GM10847 (cell line): ENCODE results near the gene KIF3C.

ENCODE experiments used
- POLR2A ChIP-seq: IDR thresholded peaks from 2 replicates; pipeline ENCODE4 v1.6.1; 2011; ENCODE audit not compliant: insufficient read length; ENCODE audit errors: extremely low read depth

Gene KIF3C

GRCh38 chr2:26002632-26003310 is 20.5 kb upstream of the KIF3C start:
- no peak for TF ChIP-seq POLR2A

GRCh38 chr2:26001743-26002351 is 19.6 kb upstream of the KIF3C start:
- no peak for TF ChIP-seq POLR2A

GRCh38 chr2:26000561-26001082 is 18.3 kb upstream of the KIF3C start:
- no peak for TF ChIP-seq POLR2A

GRCh38 chr2:25996844-25997243 is 14.5 kb upstream of the KIF3C start:
- TF ChIP-seq POLR2A = no peak

GRCh38 chr2:25994509-25994908 is 12.2 kb upstream of the KIF3C start:
- TF ChIP-seq POLR2A = no peak

GRCh38 chr2:25993049-25993448 is 10.8 kb upstream of the KIF3C start:
- TF ChIP-seq POLR2A = no peak

GRCh38 chr2:25992556-25992955 is 10.3 kb upstream of the KIF3C start:
- TF ChIP-seq POLR2A = no peak

GRCh38 chr2:25991965-25992364 is 9.7 kb upstream of the KIF3C start:
- no peak for TF ChIP-seq POLR2A

- TF ChIP-seq POLR2A = no peak
Measured at GRCh38 chr2:25989154-25989553, 6.9 kb upstream of the KIF3C start.

- TF ChIP-seq POLR2A = no peak
Measured at GRCh38 chr2:25988134-25988533, 5.8 kb upstream of the KIF3C start.

- TF ChIP-seq POLR2A = no peak
Measured at GRCh38 chr2:25983735-25984134, 1.4 kb upstream of the KIF3C start.

- no peak for TF ChIP-seq POLR2A
Measured at GRCh38 chr2:25982968-25983280, 627 bp upstream of the KIF3C start.

GRCh38 chr2:25981596-25982272 is 563 bp downstream of the KIF3C start:
- no peak for TF ChIP-seq POLR2A

GRCh38 chr2:25980951-25981350 is 1.3 kb downstream of the KIF3C start:
- TF ChIP-seq POLR2A = no peak

- no peak for TF ChIP-seq POLR2A
Measured at GRCh38 chr2:25980076-25980887, 2.0 kb downstream of the KIF3C start.
